H1 (cell line): Measurements from ENCODE around the gene MEF2C. TPM values are rescaled to one million over a fixed set of nuclear protein-coding genes. Genes with fewer than 3 reads are reported as not detected.

Experiments
- CTCF ChIA-PET: fragments of 300-600 bp; sonication (Branson Sonifier 250); formaldehyde crosslinking; loops from one replicate; lab custom pipeline; 2021; ENCODE audit not compliant: partially characterized antibody; lab: Charles Lee
- POLR2A ChIA-PET: fragments of 300-600 bp; sonication (Branson Sonifier 250); formaldehyde crosslinking; loops from one replicate; lab custom pipeline; 2021; ENCODE audit warnings: inconsistent platforms; ENCODE audit not compliant: partially characterized antibody; lab: Charles Lee
- DNase-seq, 2 experiments: peaks; one replicate each; pipeline versions ENCODE4 v3.0.0 to v3.0.0-alpha.2; 2010 to 2022; ENCODE audit warnings: low spot score in 2 of 2, low read depth in 1 of 2, mixed read lengths in 1 of 2
- FAIRE-seq: peaks from 2 replicates; lab custom pipeline; 2011; peaks lifted over from hg19 to GRCh38; lab: Jason Lieb, UNC
- H2AFZ ChIP-seq: 2 replicates; pipeline ENCODE4 v1.8.1; 2012; ENCODE audit warnings: low read length, inconsistent platforms
- H2AK5ac ChIP-seq: 2 replicates; pipeline ENCODE4 v1.6.1; 2013; ENCODE audit warnings: low read depth, low read length
- H2BK120ac ChIP-seq: replicated peaks from 2 replicates; pipeline ENCODE3; 2013; ENCODE audit warnings: low read depth, low read length, inconsistent platforms
- H2BK12ac ChIP-seq: 2 replicates; pipeline ENCODE4 v1.6.1; 2013; ENCODE audit warnings: low read depth, low read length
- H2BK15ac ChIP-seq: 2 replicates; pipeline ENCODE4 v1.6.1; 2013; ENCODE audit warnings: low read length
- H2BK20ac ChIP-seq: 2 replicates; pipeline ENCODE4 v1.6.1; 2013; ENCODE audit warnings: low read length
- H2BK5ac ChIP-seq: 2 replicates; pipeline ENCODE4 v1.6.1; 2013; ENCODE audit warnings: low read depth, low read length
- H3K14ac ChIP-seq: 2 replicates; pipeline ENCODE4 v1.6.1; 2013; ENCODE audit warnings: inconsistent platforms; ENCODE audit not compliant: insufficient read length
- H3K18ac ChIP-seq: 2 replicates; pipeline ENCODE4 v1.6.1; 2013; ENCODE audit warnings: low read length; ENCODE audit errors: extremely low read depth
- H3K23ac ChIP-seq: 2 replicates; pipeline ENCODE4 v1.6.1; 2013; ENCODE audit warnings: inconsistent platforms; ENCODE audit not compliant: insufficient read length
- H3K23me2 ChIP-seq: 2 replicates; pipeline ENCODE4 v1.6.1; 2013; ENCODE audit warnings: low read depth, low read length
- H3K27ac ChIP-seq: 2 replicates; pipeline ENCODE4 v1.6.1; 2011; ENCODE audit warnings: low read depth, low read length, inconsistent platforms
- H3K27me3 ChIP-seq, 4 experiments: replicated peaks in 1 of 4; 1 replicate in 1 of 4; 2 replicates in 3 of 4; pipeline versions ENCODE4 v1.6.1 to v1.8.1; 2011 to 2013; ENCODE audit warnings: low read length in 3 of 4, mild to moderate bottlenecking in 3 of 4, inconsistent platforms in 2 of 4, mixed read lengths in 2 of 4, moderate library complexity in 1 of 4; ENCODE audit not compliant: control insufficient read depth in 3 of 4, insufficient read depth in 3 of 4; ENCODE audit errors: extremely low read depth in 1 of 4
- H3K36me3 ChIP-seq, 4 experiments: 2 replicates each; pipeline versions ENCODE4 v1.6.1 to v1.8.1; 2011 to 2013; ENCODE audit warnings: mild to moderate bottlenecking in 4 of 4, low read length in 3 of 4, moderate library complexity in 2 of 4, control low read depth in 1 of 4, inconsistent platforms in 1 of 4; ENCODE audit not compliant: insufficient read depth in 4 of 4, control insufficient read depth in 2 of 4
- H3K4ac ChIP-seq: replicated peaks from 2 replicates; pipeline ENCODE3; 2013; ENCODE audit warnings: low read length, low read depth, mixed read lengths, inconsistent platforms; ENCODE audit not compliant: insufficient read length
- H3K4me1 ChIP-seq, 4 experiments: replicated peaks in 1 of 4; 1 replicate in 1 of 4; 2 replicates in 3 of 4; pipeline versions ENCODE4 v1.6.1 to v1.8.1; 2011 to 2013; ENCODE audit warnings: low read length in 3 of 4, inconsistent platforms in 2 of 4, mixed read lengths in 1 of 4; ENCODE audit not compliant: insufficient read depth in 4 of 4, control insufficient read depth in 3 of 4
- H3K4me2 ChIP-seq, 2 experiments: 2 replicates each; pipeline versions ENCODE4 v1.6.1 to v1.8.1; 2011 to 2013; ENCODE audit warnings: low read depth in 2 of 2, low read length in 2 of 2, control low read depth in 1 of 2, inconsistent platforms in 1 of 2, mild to moderate bottlenecking in 1 of 2; ENCODE audit not compliant: insufficient read depth in 1 of 2
- H3K4me3 ChIP-seq, 4 experiments: fragments of 200-600, 300-600 bp in 1 of 4; sonication (generic), shearing (Covaris generic), sonication (Bioruptor Twin) in 1 of 4; 2 replicates each; pipeline versions ENCODE4 v1.5.1 to v1.8.1; 2011 to 2016; ENCODE audit warnings: low read length in 4 of 4, low read depth in 3 of 4, control low read depth in 2 of 4, inconsistent platforms in 2 of 4, mild to moderate bottlenecking in 2 of 4, mixed read lengths in 1 of 4, moderate library complexity in 1 of 4; ENCODE audit not compliant: insufficient read depth in 2 of 4; ENCODE audit errors: extremely low read depth in 1 of 4
- H3K56ac ChIP-seq: replicated peaks from 2 replicates; pipeline ENCODE3; 2013; ENCODE audit warnings: low read depth, mild to moderate bottlenecking, mixed read lengths, low read length, inconsistent platforms; ENCODE audit not compliant: insufficient read length
- H3K79me1 ChIP-seq: 2 replicates; pipeline ENCODE4 v1.6.1; 2013; ENCODE audit warnings: low read depth, low read length, control low read depth
- H3K79me2 ChIP-seq, 2 experiments: 2 replicates each; pipeline versions ENCODE4 v1.6.1 to v1.8.1; 2012 to 2013; ENCODE audit warnings: low read length in 2 of 2, mild to moderate bottlenecking in 2 of 2, inconsistent platforms in 1 of 2; ENCODE audit not compliant: insufficient read depth in 2 of 2, control insufficient read depth in 1 of 2
- H3K9ac ChIP-seq, 4 experiments: replicated peaks in 1 of 4; 1 replicate in 1 of 4; 2 replicates in 3 of 4; pipeline versions ENCODE4 v1.6.1 to v1.8.1; 2011 to 2013; ENCODE audit warnings: low read depth in 3 of 4, low read length in 3 of 4, control low read depth in 2 of 4, mild to moderate bottlenecking in 2 of 4, moderate library complexity in 2 of 4, inconsistent platforms in 1 of 4; ENCODE audit errors: extremely low read depth in 1 of 4
- H3K9me3 ChIP-seq, 2 experiments: 2 replicates each; pipeline versions ENCODE4 v1.6.1 to v1.8.1; 2012 to 2013; ENCODE audit warnings: mild to moderate bottlenecking in 2 of 2, moderate library complexity in 2 of 2, control low read depth in 1 of 2, inconsistent platforms in 1 of 2, low read depth in 1 of 2, low read length in 1 of 2, mixed read lengths in 1 of 2; ENCODE audit not compliant: insufficient read depth in 2 of 2
- H4K20me1 ChIP-seq, 2 experiments: replicated peaks in 1 of 2; 2 replicates each; pipeline versions ENCODE3 to v1.8.1; 2011 to 2013; ENCODE audit warnings: inconsistent platforms in 2 of 2, low read length in 2 of 2, mild to moderate bottlenecking in 1 of 2; ENCODE audit not compliant: insufficient read depth in 2 of 2, control insufficient read depth in 1 of 2
- H4K5ac ChIP-seq: 2 replicates; pipeline ENCODE4 v1.6.1; 2013; ENCODE audit warnings: low read length, low read depth, mixed read lengths, inconsistent platforms; ENCODE audit not compliant: insufficient read length
- H4K8ac ChIP-seq: 2 replicates; pipeline ENCODE4 v1.8.0; 2013; ENCODE audit warnings: mild to moderate bottlenecking, moderate library complexity, low read length, inconsistent platforms; ENCODE audit not compliant: insufficient read depth; ENCODE audit errors: extremely low read depth
- H4K91ac ChIP-seq: replicated peaks from 2 replicates; pipeline ENCODE3; 2013; ENCODE audit warnings: low read length, mixed read lengths, inconsistent platforms; ENCODE audit not compliant: insufficient read length
- BRCA1 ChIP-seq: IDR thresholded peaks from 2 replicates; pipeline ENCODE4 v1.6.1; 2012; ENCODE audit warnings: low read depth, low read length, improper control_type of control experiment
- CBX8 ChIP-seq: fragments of 300-800, 300-1000 bp; sonication (generic); IDR thresholded peaks from 2 replicates; pipeline ENCODE4 v1.7.1; 2016; ENCODE audit warnings: low read depth, low read length, borderline replicate concordance
- CTBP2 ChIP-seq: IDR thresholded peaks from 2 replicates; pipeline ENCODE4 v1.7.0; 2011; ENCODE audit warnings: borderline replicate concordance, mild to moderate bottlenecking, moderate library complexity, mixed read lengths, low read length; ENCODE audit not compliant: insufficient read depth, insufficient read length
- HDAC6 ChIP-seq: IDR thresholded peaks from one replicate; pipeline ENCODE4 v1.7.1; 2012; ENCODE audit warnings: low read depth, mild to moderate bottlenecking, inconsistent platforms, low read length, moderate library complexity
- JUND ChIP-seq: IDR thresholded peaks from 2 replicates; pipeline ENCODE4 v1.6.1; 2011; ENCODE audit warnings: mild to moderate bottlenecking, improper control_type of control experiment, low read length
- NRF1 ChIP-seq: IDR thresholded peaks from 2 replicates; pipeline ENCODE4 v1.6.1; 2011; ENCODE audit warnings: mild to moderate bottlenecking, low read depth, low read length, improper control_type of control experiment
- POLR2A ChIP-seq, 2 experiments: IDR thresholded peaks; 1 replicate in 1 of 2; 2 replicates in 1 of 2; pipeline ENCODE4 v1.6.1; 2011; ENCODE audit warnings: low read depth in 2 of 2, low read length in 2 of 2, mild to moderate bottlenecking in 2 of 2; ENCODE audit errors: control extremely low read depth in 1 of 2
- SIX5 ChIP-seq: IDR thresholded peaks from 2 replicates; pipeline ENCODE4 v1.6.1; 2011; ENCODE audit warnings: mild to moderate bottlenecking, low read depth, low read length
- TAF1 ChIP-seq: IDR thresholded peaks from 2 replicates; pipeline ENCODE4 v1.6.1; 2011; ENCODE audit warnings: mild to moderate bottlenecking, low read depth, low read length
- polyA plus RNA-seq, 7 experiments: library from polyadenylated mRNA; depleted of rRNA in 3 of 7; stranded (reverse) in 5 of 7; unstranded in 2 of 7; fragments of >200 nt in 5 of 7; fragments of 200-250 nt in 2 of 7; gene quantifications; 1 replicate in 5 of 7; 2 replicates in 1 of 7; 4 replicates in 1 of 7; pipeline versions ENCODE4 v1.2.1 to v1.2.3, GENCODE V29; 2011 to 2013; ENCODE audit warnings: missing spikeins in 2 of 7, mixed read lengths in 2 of 7
- total RNA-seq: library from RNA; stranded (reverse); fragmentation: NEBNext Ultra II Directional; extraction: Animal tissue kit (Norgen Biotek cat#: 25700); gene quantifications from 2 replicates; pipeline ENCODE4 v1.2.1, GENCODE V29; 2021
- TF ChIP-seq, protein P1 (sequence below): IDR thresholded peaks from 2 replicates; pipeline ENCODE4 v1.6.1; 2012; ENCODE audit warnings: low read length, inconsistent platforms
- TF ChIP-seq, protein P2 (sequence below): IDR thresholded peaks from 2 replicates; pipeline ENCODE4 v1.6.1; 2012; ENCODE audit warnings: inconsistent platforms

MEF2C gene
- total and polyA plus RNA-seq, 2 of the 8 experiments (the other 6 are each of a cell fraction or from before 2014, with no cell fraction given), result 0.59 to 0.99 TPM

DNA sequence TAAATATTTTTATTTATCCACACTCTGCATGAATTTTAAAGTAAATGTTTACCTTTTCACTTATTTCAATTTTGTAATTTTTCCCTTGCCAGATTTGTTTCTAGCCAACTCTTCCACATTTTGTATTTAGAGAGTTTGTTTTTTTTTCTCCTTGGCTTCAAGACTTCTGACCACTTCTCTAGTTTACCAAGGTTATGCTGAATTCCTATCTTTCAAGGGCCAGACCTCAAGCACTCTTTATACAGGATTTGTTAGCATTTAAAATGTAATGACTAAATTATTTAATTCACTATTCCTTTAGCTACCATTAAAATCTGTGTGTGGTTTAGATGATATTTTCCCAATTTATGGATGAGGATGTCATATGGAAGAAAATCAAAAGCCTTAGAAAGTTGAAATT is 42.5 kb downstream of the MEF2C start:
- no peak overlapping the region for H2BK20ac ChIP-seq
- H3K23me2 ChIP-seq, result no peaks in the 10 kb centered on the region
- no peaks in the 10 kb centered on the region for H3K36me3 ChIP-seq
- H3K9me3 ChIP-seq, result no peaks in the 10 kb centered on the region
- H3K4me2 ChIP-seq, result no peak overlapping the region
- no peaks in the 10 kb centered on the region for H3K79me2 ChIP-seq
- H3K27me3 ChIP-seq, result no peaks in the 10 kb centered on the region
- ChIA-PET CTCF (interaction anchor here (1.0 kb wide), 1 partner anchor 11 kb away, joined by 4 read pairs; no protein-coding TSS in a partner anchor), POLR2A (no interaction called here)
- no peak overlapping the region for H3K4me3 ChIP-seq
- no peaks in the 10 kb centered on the region for H4K20me1 ChIP-seq
- H2BK12ac ChIP-seq, result no peak overlapping the region
- H3K9ac ChIP-seq, result no peak overlapping the region
- no peak overlapping the region for H2BK120ac ChIP-seq
- H3K4ac ChIP-seq, result no peak overlapping the region
- H2BK5ac ChIP-seq, result no peak overlapping the region
- TF ChIP-seq POLR2A (IDR thresholded peaks at IDR 0.05; ENCODE audit: control extremely low read depth in 1 of 2, low read depth in 2 of 2, low read length in 2 of 2) (no peak), SIX5 (no peak), BRCA1 (no peak), CBX8 (no peak), NRF1 (no peak), CTBP2 (no peak), TAF1 (no peak), JUND (no peak), HDAC6 (no peak)
- TF ChIP-seq, protein P1, sequence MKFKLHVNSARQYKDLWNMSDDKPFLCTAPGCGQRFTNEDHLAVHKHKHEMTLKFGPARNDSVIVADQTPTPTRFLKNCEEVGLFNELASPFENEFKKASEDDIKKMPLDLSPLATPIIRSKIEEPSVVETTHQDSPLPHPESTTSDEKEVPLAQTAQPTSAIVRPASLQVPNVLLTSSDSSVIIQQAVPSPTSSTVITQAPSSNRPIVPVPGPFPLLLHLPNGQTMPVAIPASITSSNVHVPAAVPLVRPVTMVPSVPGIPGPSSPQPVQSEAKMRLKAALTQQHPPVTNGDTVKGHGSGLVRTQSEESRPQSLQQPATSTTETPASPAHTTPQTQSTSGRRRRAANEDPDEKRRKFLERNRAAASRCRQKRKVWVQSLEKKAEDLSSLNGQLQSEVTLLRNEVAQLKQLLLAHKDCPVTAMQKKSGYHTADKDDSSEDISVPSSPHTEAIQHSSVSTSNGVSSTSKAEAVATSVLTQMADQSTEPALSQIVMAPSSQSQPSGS, result no peak
- TF ChIP-seq, protein P2, sequence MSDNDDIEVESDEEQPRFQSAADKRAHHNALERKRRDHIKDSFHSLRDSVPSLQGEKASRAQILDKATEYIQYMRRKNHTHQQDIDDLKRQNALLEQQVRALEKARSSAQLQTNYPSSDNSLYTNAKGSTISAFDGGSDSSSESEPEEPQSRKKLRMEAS, result no peak
- H3K4me1 ChIP-seq, result peaks cover 0 to 3% (median 1%) of the 10 kb centered on the region in 4 experiments; a peak in 1 of 7 replicates
- no peak for FAIRE-seq
- H2BK15ac ChIP-seq, result no peak overlapping the region
- no peak overlapping the region for H4K8ac ChIP-seq
- H3K23ac ChIP-seq, result no peak overlapping the region
- no peak overlapping the region for H4K5ac ChIP-seq
- H3K27ac ChIP-seq, result no peak overlapping the region
- DNase-seq, result no peak
- H2AK5ac ChIP-seq, result no peak overlapping the region
- H3K14ac ChIP-seq, result no peak overlapping the region
- H2AFZ ChIP-seq, result no peak overlapping the region
- H4K91ac ChIP-seq, result no peak overlapping the region
- no peaks in the 10 kb centered on the region for H3K79me1 ChIP-seq
- H3K18ac ChIP-seq, result no peak overlapping the region
- H3K56ac ChIP-seq, result no peak overlapping the region
